GM06990 (cell line): ENCODE measurements around the gene MUTYH.
A peak's percentile ranks its signal among the peaks of the same experiment; 100 is the strongest.
"Not testable (repeated sequence)": the region's sequence is repeated elsewhere in the genome, so short reads cannot be mapped to it uniquely, and the experiment has no call there.

Experiments used
- DNase-seq: peaks from one replicate; pipeline ENCODE4 v3.0.0-alpha.2; 2011; ENCODE audit not compliant: insufficient read length; ENCODE audit errors: extremely low read depth
- H3K27me3 ChIP-seq: replicated peaks from 2 replicates; pipeline ENCODE4 v1.6.0; 2011; ENCODE audit warnings: low read length; ENCODE audit not compliant: control insufficient read depth, insufficient read depth
- H3K36me3 ChIP-seq: 2 replicates; pipeline ENCODE4 v1.5.1; 2011; ENCODE audit warnings: low read length; ENCODE audit not compliant: control insufficient read depth, insufficient read depth
- H3K4me3 ChIP-seq: replicated peaks from 2 replicates; pipeline ENCODE4 v1.5.1; 2011; ENCODE audit warnings: low read depth, mild to moderate bottlenecking, control low read depth, low read length
- CTCF ChIP-seq: IDR thresholded peaks from 2 replicates; pipeline ENCODE4 v1.5.1; 2011; ENCODE audit warnings: low read length, control low read depth, mild to moderate bottlenecking, inconsistent platforms; ENCODE audit not compliant: insufficient read depth, poor library complexity, severe bottlenecking

MUTYH gene

DNA sequence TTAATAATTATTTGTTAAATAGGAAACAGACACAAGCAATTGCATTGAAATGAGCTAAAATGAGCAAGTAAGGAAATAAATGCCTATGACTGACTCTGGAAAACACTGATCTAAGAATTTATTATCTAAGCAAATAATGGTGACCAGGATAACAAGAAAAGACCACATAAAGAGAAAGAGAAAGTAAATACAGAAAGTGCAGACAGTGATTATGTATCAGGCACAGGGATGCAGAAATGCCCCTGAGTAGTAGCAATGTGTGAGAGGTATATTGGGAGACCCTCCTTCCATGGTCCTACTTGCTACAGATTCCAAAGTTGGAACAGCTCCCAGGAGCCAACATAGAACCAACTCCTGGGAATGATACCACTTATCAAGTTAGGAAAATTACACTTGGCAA lies 33.3 kb upstream of the MUTYH start:
- H3K36me3 ChIP-seq: no peaks in the 10 kb centered on the region
- H3K27me3 ChIP-seq: no peaks in the 10 kb centered on the region
- no peak for TF ChIP-seq CTCF
- H3K4me3 ChIP-seq: no peak overlapping the region
- no peak for DNase-seq

- Histone ChIP-seq H3K36me3 (no peaks in the 10 kb centered on the region), H3K27me3 (no peaks in the 10 kb centered on the region), H3K4me3 (no peak overlapping the region)
- no peak for TF ChIP-seq CTCF
- DNase-seq: no peak
These were observed 30.3 kb upstream of the MUTYH start for GRCh38 chr1:45370575-45370974.

- Histone ChIP-seq H3K4me3 (no peak overlapping the region), H3K36me3 (no peaks in the 10 kb centered on the region), H3K27me3 (no peaks in the 10 kb centered on the region)
- TF ChIP-seq CTCF: no peak
- DNase-seq: no peak
These were observed 24.8 kb upstream of the MUTYH start for GRCh38 chr1:45365051-45365450.

- H3K27me3 ChIP-seq: no peaks in the 10 kb centered on the region
- H3K36me3 ChIP-seq: no peaks in the 10 kb centered on the region
- no peak for DNase-seq
- no peak overlapping the region for H3K4me3 ChIP-seq
- no peak for TF ChIP-seq CTCF
These were observed 24.1 kb upstream of the MUTYH start for GRCh38 chr1:45364294-45364693.

- not testable (repeated sequence) for H3K27me3 ChIP-seq, H3K36me3 ChIP-seq, H3K4me3 ChIP-seq, DNase-seq
These were observed 20.7 kb upstream of the MUTYH start for GRCh38 chr1:45360981-45361380.

DNA sequence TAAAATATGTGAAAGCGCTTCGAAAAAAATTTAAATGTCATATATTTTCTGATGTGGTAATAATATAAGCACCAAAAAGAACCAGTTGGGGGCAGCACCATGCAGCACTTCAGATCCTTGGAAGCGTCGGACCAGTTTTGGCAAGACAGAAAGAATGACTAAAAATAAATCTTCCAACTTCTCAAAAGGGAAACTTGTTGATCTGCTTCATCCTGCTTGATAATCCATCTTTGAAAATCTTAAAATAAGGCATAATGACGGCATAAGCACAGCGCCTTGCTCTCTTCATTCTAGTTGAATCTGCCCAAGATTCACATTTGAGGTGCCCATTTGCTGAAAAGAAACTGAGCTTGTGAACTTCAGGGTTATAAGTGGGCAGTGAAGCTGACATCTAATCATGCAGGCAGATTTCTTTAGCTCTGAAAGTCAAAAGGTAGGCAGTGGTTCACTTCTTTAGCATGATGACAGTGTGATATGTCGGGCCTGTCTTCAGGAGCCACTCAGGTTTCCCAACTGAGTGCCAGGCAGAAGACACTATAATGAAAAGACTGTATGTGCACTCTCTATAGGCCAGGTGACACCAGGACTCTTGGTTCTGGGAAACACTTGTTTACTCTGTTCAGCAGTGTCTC lies 19.8 kb upstream of the MUTYH start:
- no peaks in the 10 kb centered on the region for H3K36me3 ChIP-seq
- H3K4me3 ChIP-seq: no peak overlapping the region
- peak; percentile 46 for TF ChIP-seq CTCF
- DNase-seq: no peak
- H3K27me3 ChIP-seq: no peaks in the 10 kb centered on the region
